Neural cell (in vitro differentiated cells): ENCODE results near the gene RGS17. TPM values are rescaled to one million over a fixed set of nuclear protein-coding genes. Genes with fewer than 3 reads are reported as not detected.

Experiments used
- H2AFZ ChIP-seq: fragments of 200-600, 300-800 bp; sonication (generic), shearing (Covaris generic); 2 replicates; pipeline ENCODE4 v1.6.0; 2014; ENCODE audit warnings: low read depth, mild to moderate bottlenecking, antibody characterized with exemption, low read length, moderate library complexity
- H3F3A ChIP-seq: fragments of 200-600 bp; shearing (Covaris generic); 2 replicates; pipeline ENCODE4 v1.6.1; 2016; ENCODE audit warnings: mild to moderate bottlenecking, moderate library complexity, mixed read lengths, antibody characterized with exemption, low read length; ENCODE audit not compliant: insufficient read depth, poor library complexity, severe bottlenecking
- H3K27ac ChIP-seq: fragments of 200-600, 300-800 bp; sonication (generic), shearing (Covaris generic); 2 replicates; pipeline ENCODE4 v1.5.1; 2014; ENCODE audit warnings: mild to moderate bottlenecking, low read length, moderate library complexity
- H3K27me3 ChIP-seq: fragments of 300-800, 200-600 bp; sonication (generic), shearing (Covaris generic); 2 replicates; pipeline ENCODE4 v1.6.0; 2014; ENCODE audit warnings: mild to moderate bottlenecking, low read depth, low read length, moderate library complexity; ENCODE audit not compliant: insufficient read depth
- H3K36me3 ChIP-seq: fragments of 300-800, 200-600 bp; sonication (generic), shearing (Covaris generic); 2 replicates; pipeline ENCODE4 v1.5.1; 2014; ENCODE audit warnings: mild to moderate bottlenecking, antibody characterized with exemption, low read length, moderate library complexity; ENCODE audit not compliant: insufficient read depth
- H3K4me2 ChIP-seq: fragments of 300-800, 200-600 bp; sonication (generic), shearing (Covaris generic); 2 replicates; pipeline ENCODE4 v1.6.0; 2014; ENCODE audit warnings: mild to moderate bottlenecking, low read length
- H3K4me3 ChIP-seq: fragments of 300-800, 200-600 bp; sonication (generic), shearing (Covaris generic); 2 replicates; pipeline ENCODE4 v1.5.1; 2014; ENCODE audit warnings: mild to moderate bottlenecking, low read length, moderate library complexity
- H3K79me2 ChIP-seq: fragments of 200-600 bp; shearing (Covaris generic); replicated peaks from 2 replicates; pipeline ENCODE4 v1.6.0; 2014; ENCODE audit warnings: mild to moderate bottlenecking, low read length, moderate library complexity; ENCODE audit not compliant: insufficient read depth
- H3K9ac ChIP-seq: fragments of 300-800, 200-600 bp; sonication (generic), shearing (Covaris generic); 2 replicates; pipeline ENCODE4 v1.6.1; 2016; ENCODE audit warnings: mild to moderate bottlenecking, low read length, mixed read lengths
- H3K9me2 ChIP-seq: fragments of 200-600 bp; shearing (Covaris generic); 2 replicates; pipeline ENCODE4 v1.6.1; 2016; ENCODE audit warnings: mild to moderate bottlenecking, low read length, mixed read lengths; ENCODE audit not compliant: insufficient read depth
- H3K9me3 ChIP-seq: fragments of 200-600, 300-800 bp; sonication (generic), shearing (Covaris generic); 2 replicates; pipeline ENCODE4 v1.6.1; 2016; ENCODE audit warnings: mild to moderate bottlenecking, mixed run types, low read length, moderate library complexity, mixed read lengths
- H4K20me1 ChIP-seq: fragments of 200-600 bp; shearing (Covaris generic); 2 replicates; pipeline ENCODE4 v1.6.1; 2016; ENCODE audit warnings: mild to moderate bottlenecking, mixed run types; ENCODE audit not compliant: insufficient read depth
- CTCF ChIP-seq: fragments of 450-650 bp; IDR thresholded peaks from 2 replicates; pipeline ENCODE4 v1.5.1; 2014; ENCODE audit warnings: antibody characterized with exemption, mild to moderate bottlenecking, moderate library complexity; ENCODE audit not compliant: poor library complexity, severe bottlenecking
- EP300 ChIP-seq: fragments of 450-650 bp; conservative IDR thresholded peaks from 2 replicates; pipeline ENCODE4 v1.6.1; 2014; ENCODE audit warnings: antibody characterized with exemption, mild to moderate bottlenecking, moderate library complexity; ENCODE audit not compliant: poor library complexity, severe bottlenecking
- EZH2 ChIP-seq: fragments of 200-600, 300-800 bp; shearing (Covaris generic), sonication (generic); IDR thresholded peaks from 2 replicates; pipeline ENCODE4 v1.6.1; 2014; ENCODE audit warnings: antibody characterized with exemption, low read length, borderline replicate concordance, mild to moderate bottlenecking; ENCODE audit not compliant: insufficient read depth, poor library complexity, severe bottlenecking
- MXI1 ChIP-seq: fragments of 450-650 bp; conservative IDR thresholded peaks from 2 replicates; pipeline ENCODE4 v1.6.1; 2014; ENCODE audit warnings: antibody characterized with exemption, mild to moderate bottlenecking; ENCODE audit not compliant: poor library complexity, severe bottlenecking
- POLR2AphosphoS5 ChIP-seq: IDR thresholded peaks from 2 replicates; pipeline ENCODE4 v1.6.1; 2012
- RAD21 ChIP-seq: fragments of 450-650 bp; conservative IDR thresholded peaks from 2 replicates; pipeline ENCODE4 v1.6.1; 2014; ENCODE audit warnings: antibody characterized with exemption, mild to moderate bottlenecking, moderate library complexity
- REST ChIP-seq: IDR thresholded peaks from 2 replicates; pipeline ENCODE4 v1.6.1; 2012; ENCODE audit warnings: borderline replicate concordance
- SMC3 ChIP-seq: fragments of 450-650 bp; conservative IDR thresholded peaks from 2 replicates; pipeline ENCODE4 v1.6.1; 2014; ENCODE audit warnings: antibody characterized with exemption, mild to moderate bottlenecking, moderate library complexity; ENCODE audit not compliant: poor library complexity
- TAF1 ChIP-seq: IDR thresholded peaks from 2 replicates; pipeline ENCODE4 v1.6.1; 2012; ENCODE audit warnings: low read depth
- polyA plus RNA-seq: library from polyadenylated mRNA; depleted of rRNA; stranded (reverse); fragments of >200 nt; gene quantifications from 2 replicates; pipeline ENCODE4 v1.2.3, GENCODE V29; 2014

Gene RGS17
- polyA plus RNA-seq, 1 donor from 2014 or later: 44.9 TPM

- Histone ChIP-seq H3K4me2 (no peak overlapping the region), H3K9me3 (no peaks in the 10 kb centered on the region), H3F3A (no peaks in the 10 kb centered on the region), H4K20me1 (no peaks in the 10 kb centered on the region), H3K9me2 (no peaks in the 10 kb centered on the region), H3K27ac (no peak overlapping the region), H3K9ac (no peak overlapping the region), H3K4me3 (no peak overlapping the region), H2AFZ (no peak overlapping the region), H3K79me2 (no peaks in the 10 kb centered on the region), H3K36me3 (no peaks in the 10 kb centered on the region), H3K27me3 (no peaks in the 10 kb centered on the region)
- no peak for TF ChIP-seq EZH2
- no peak for TF ChIP-seq SMC3
- TF ChIP-seq REST: no peak
- no peak for TF ChIP-seq RAD21
- TF ChIP-seq TAF1: no peak
- TF ChIP-seq MXI1: no peak
- no peak for TF ChIP-seq EP300
- TF ChIP-seq CTCF: no peak
- TF ChIP-seq POLR2AphosphoS5: no peak
Measured at GRCh38 chr6:153106021-153106420, 25.1 kb downstream of the RGS17 start.

GRCh38 chr6:153104220-153104619 lies 26.9 kb downstream of the RGS17 start:
- H3K4me3 ChIP-seq: no peak overlapping the region
- H3K9ac ChIP-seq: no peak overlapping the region
- no peaks in the 10 kb centered on the region for H4K20me1 ChIP-seq
- no peak for TF ChIP-seq REST
- no peak for TF ChIP-seq POLR2AphosphoS5
- no peak for TF ChIP-seq CTCF
- TF ChIP-seq EZH2: no peak
- TF ChIP-seq RAD21: no peak
- no peak for TF ChIP-seq SMC3
- no peak for TF ChIP-seq TAF1
- TF ChIP-seq EP300: no peak
- no peak for TF ChIP-seq MXI1
- no peak overlapping the region for H3K4me2 ChIP-seq
- H3K9me3 ChIP-seq: no peaks in the 10 kb centered on the region
- no peaks in the 10 kb centered on the region for H3K9me2 ChIP-seq
- no peak overlapping the region for H3K27ac ChIP-seq
- no peaks in the 10 kb centered on the region for H3K27me3 ChIP-seq
- no peaks in the 10 kb centered on the region for H3K36me3 ChIP-seq
- H3F3A ChIP-seq: no peaks in the 10 kb centered on the region
- no peaks in the 10 kb centered on the region for H3K79me2 ChIP-seq
- H2AFZ ChIP-seq: no peak overlapping the region
